ENCODE measurements around the gene GTPBP10.

DNA sequence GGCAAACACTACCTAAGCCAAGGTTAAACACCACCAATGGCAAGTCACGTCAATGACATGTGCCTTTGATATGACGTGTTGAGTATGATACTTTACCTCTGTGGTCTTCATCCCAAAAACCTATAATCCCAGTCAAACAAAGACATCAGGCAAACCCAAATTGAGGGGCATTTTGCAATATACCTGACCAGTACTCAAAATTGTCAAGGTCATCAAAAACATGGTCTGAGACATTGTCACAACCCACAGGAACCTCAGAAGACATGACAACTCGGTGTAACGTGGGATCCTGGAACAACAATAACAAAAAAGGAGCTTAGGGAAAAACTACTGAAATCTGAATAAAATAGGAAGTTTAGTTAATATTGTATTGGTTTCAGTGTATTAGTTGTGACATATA lies 32.6 kb upstream of the GTPBP10 start:
- TF ChIP-seq EZH2 (IDR thresholded peaks at IDR 0.05) (no peak), POLR2AphosphoS5 (IDR thresholded peaks at IDR 0.05; ENCODE audit: borderline replicate concordance, low read depth, low read length) (no peak), FOXP2 (optimal IDR thresholded peaks at IDR 0.05; ENCODE audit: control extremely low read depth, extremely low read length, insufficient read depth) (no peak)

All from SK-N-MC (cell line).